K562 (cell line): ENCODE data around the gene RMND5B. TPM values are rescaled to one million over a fixed set of nuclear protein-coding genes. Genes with fewer than 3 reads are reported as not detected.

ENCODE experiments used
- ATAC-seq: fragments of 200-7000 bp; cut with Tn5 transposase; 3 replicates; pipeline ENCODE4 v1.9.1; 2020; ENCODE audit warnings: moderate library complexity
- BruUV-seq: library from RNA; stranded (reverse); fragments of 400-500 nt; replicated peaks from 2 replicates; lab custom pipeline; 2021; lab: Mats Ljungman, UMichigan
- CTCF ChIA-PET: fragments of 300-600 bp; formaldehyde crosslinking; extraction: SDS; loops from one replicate; lab custom pipeline; 2021; ENCODE audit warnings: low intra/inter-chr PET ratio; lab: Yijun Ruan, JAX
- POLR2A ChIA-PET: fragments of 300-600, 350-650 bp; sonication (Branson Sonifier 250); formaldehyde crosslinking; extraction: SDS; loops from one replicate; lab custom pipeline; 2021; ENCODE audit warnings: antibody characterized with exemption, inconsistent platforms; lab: Yijun Ruan, JAX
- DNase-seq, 4 experiments: peaks; one replicate each; pipeline versions ENCODE4 v3.0.0 to v3.0.0-alpha.2; 2011 to 2018; ENCODE audit warnings: low spot score in 3 of 4, mixed read lengths in 3 of 4; ENCODE audit errors: extremely low read depth in 1 of 4
- FAIRE-seq: peaks from 2 replicates; lab custom pipeline; 2011; peaks lifted over from hg19 to GRCh38; lab: Jason Lieb, UNC
- H2AFZ ChIP-seq: 2 replicates; pipeline ENCODE4 v1.6.0; 2011; ENCODE audit warnings: low read depth, low read length, control low read depth, inconsistent platforms
- H3K27ac ChIP-seq: fragments of 200-600 bp; 3 replicates; pipeline ENCODE4 v1.8.0; 2011; ENCODE audit warnings: low read depth, mild to moderate bottlenecking, control low read depth, inconsistent platforms, low read length, moderate library complexity, mixed read lengths; ENCODE audit errors: extremely low read depth
- H3K27me3 ChIP-seq, 2 experiments: fragments of 300-600 bp in 1 of 2; 2 replicates in 1 of 2; 3 replicates in 1 of 2; pipeline versions ENCODE4 v1.6.0 to v1.8.0; 2011; ENCODE audit warnings: inconsistent platforms in 2 of 2, low read length in 2 of 2, mild to moderate bottlenecking in 1 of 2, mixed read lengths in 1 of 2, moderate library complexity in 1 of 2; ENCODE audit not compliant: control insufficient read depth in 2 of 2, insufficient read depth in 2 of 2
- H3K36me3 ChIP-seq: fragments of 300-600 bp; 3 replicates; pipeline ENCODE4 v1.8.0; 2011; ENCODE audit warnings: mild to moderate bottlenecking, low read length, inconsistent platforms; ENCODE audit not compliant: control insufficient read depth, insufficient read depth
- H3K4me1 ChIP-seq, 2 experiments: fragments of 200-600 bp in 1 of 2; replicated peaks in 1 of 2; 2 replicates in 1 of 2; 3 replicates in 1 of 2; pipeline versions ENCODE4 v1.5.1 to v1.8.0; 2011; ENCODE audit warnings: inconsistent platforms in 2 of 2, low read length in 2 of 2, mild to moderate bottlenecking in 1 of 2, mixed read lengths in 1 of 2, moderate library complexity in 1 of 2; ENCODE audit not compliant: control insufficient read depth in 2 of 2, insufficient read depth in 2 of 2
- H3K4me2 ChIP-seq: 2 replicates; pipeline ENCODE4 v1.6.1; 2011; ENCODE audit warnings: low read length, control low read depth, inconsistent platforms, mixed read lengths; ENCODE audit not compliant: insufficient read depth
- H3K4me3 ChIP-seq: fragments of 200-600 bp; sonication (generic), shearing (Covaris generic); 2 replicates; pipeline ENCODE4 v1.5.1; 2016; ENCODE audit warnings: control low read depth, inconsistent platforms
- H3K79me2 ChIP-seq: fragments of 200-600 bp; 3 replicates; pipeline ENCODE4 v1.8.0; 2011; ENCODE audit warnings: low read length, inconsistent platforms; ENCODE audit not compliant: control insufficient read depth, insufficient read depth
- H3K9ac ChIP-seq, 2 experiments: 2 replicates each; pipeline versions ENCODE4 v1.6.0 to v1.6.1; 2011; ENCODE audit warnings: low read depth in 2 of 2, low read length in 2 of 2, control low read depth in 1 of 2, inconsistent platforms in 1 of 2, mild to moderate bottlenecking in 1 of 2, mixed read lengths in 1 of 2; ENCODE audit not compliant: insufficient read depth in 1 of 2
- H3K9me1 ChIP-seq: one replicate; pipeline ENCODE4 v1.6.0; 2011; ENCODE audit warnings: inconsistent platforms, mild to moderate bottlenecking, low read length, moderate library complexity; ENCODE audit not compliant: control insufficient read depth, insufficient read depth
- H3K9me3 ChIP-seq: replicated peaks from 2 replicates; pipeline ENCODE4 v1.5.1; 2011; ENCODE audit warnings: low read depth, low read length, inconsistent platforms; ENCODE audit not compliant: control insufficient read depth, insufficient read depth
- H4K20me1 ChIP-seq: replicated peaks from 2 replicates; pipeline ENCODE4 v1.6.1; 2011; ENCODE audit warnings: low read length, inconsistent platforms, mixed read lengths; ENCODE audit not compliant: control insufficient read depth, insufficient read depth
- AFF1 ChIP-seq, 2 experiments: fragments of 450-650 bp; IDR thresholded peaks; 2 replicates each; pipeline ENCODE4 v1.6.1; 2018; ENCODE audit warnings: mild to moderate bottlenecking in 2 of 2, low read depth in 1 of 2; ENCODE audit not compliant: partially characterized antibody in 2 of 2
- ARID4B ChIP-seq: sonication (generic); formaldehyde crosslinking; IDR thresholded peaks from 2 replicates; pipeline ENCODE4 v1.8.0; 2022; ENCODE audit warnings: mild to moderate bottlenecking, missing genetic modification reagents
- BDP1 ChIP-seq: IDR thresholded peaks from 3 replicates; pipeline ENCODE4 v1.6.1; 2011; ENCODE audit not compliant: insufficient read length, insufficient read depth
- BMI1 ChIP-seq: fragments of 150-350 bp; IDR thresholded peaks from 2 replicates; pipeline ENCODE4 v1.6.1; 2014; ENCODE audit warnings: low read length
- MAFK ChIP-seq: IDR thresholded peaks from 2 replicates; pipeline ENCODE4 v1.6.1; 2011; ENCODE audit warnings: low read length, improper control_type of control experiment
- RBFOX2 ChIP-seq: fragments of 200-400 bp; formaldehyde crosslinking; IDR thresholded peaks from 2 replicates; pipeline ENCODE4 v1.6.1; 2017; ENCODE audit warnings: low read depth, mild to moderate bottlenecking, low read length, moderate library complexity
- SMAD1 ChIP-seq: fragments of 150-350 bp; IDR thresholded peaks from 2 replicates; pipeline ENCODE4 v1.6.1; 2014; ENCODE audit warnings: low read length, low read depth; ENCODE audit not compliant: partially characterized antibody
- SOX6 ChIP-seq: fragments of 450-650 bp; IDR thresholded peaks from 2 replicates; pipeline ENCODE4 v1.6.1; 2014; ENCODE audit warnings: mild to moderate bottlenecking
- TBP ChIP-seq: optimal IDR thresholded peaks from 2 replicates; pipeline ENCODE3; 2011; ENCODE audit warnings: low read depth, low read length, improper control_type of control experiment
- ZBTB8A ChIP-seq: fragments of 450-650 bp; IDR thresholded peaks from 2 replicates; pipeline ENCODE4 v1.6.1; 2018; ENCODE audit warnings: mild to moderate bottlenecking, moderate library complexity; ENCODE audit not compliant: partially characterized antibody
- ZNF165 ChIP-seq: fragments of 250-450 bp; sonication (Bioruptor Pico); IDR thresholded peaks from 2 replicates; pipeline ENCODE4 v1.4.0; 2020; ENCODE audit warnings: borderline replicate concordance
- ZNF316 ChIP-seq: fragments of 450-650 bp; IDR thresholded peaks from 2 replicates; pipeline ENCODE4 v1.6.1; 2016
- ZNF347 ChIP-seq: fragments of 450-650 bp; formaldehyde crosslinking; IDR thresholded peaks from 2 replicates; pipeline ENCODE4 v1.4.0; 2020; ENCODE audit warnings: low read depth, mild to moderate bottlenecking, moderate library complexity
- ZNF75A ChIP-seq: fragments of 450-650 bp; formaldehyde crosslinking; IDR thresholded peaks from 2 replicates; pipeline ENCODE4 v1.4.0; 2020; ENCODE audit warnings: mild to moderate bottlenecking
- WGBS: fragments of 100-300 bp; shearing (Covaris generic); methylation state at CpG from one replicate; pipeline ENCODE4 v1.1.6; 2016; ENCODE audit warnings: low coverage, mixed read lengths; ENCODE audit not compliant: insufficient coverage; ENCODE audit errors: missing lambda C conversion rate; 5-methylcytosine and 5-hydroxymethylcytosine counted together
- in situ Hi-C: fragments of 300-500 bp; cut with MboI; formaldehyde crosslinking; loops from 4 replicates; pipeline ENCODE4 v1.15.0; 2018; ENCODE audit warnings: inconsistent platforms, mixed read lengths
- intact Hi-C: fragments of 100-400 bp; cut with micrococcal nuclease; formaldehyde crosslinking; loops from 2 replicates; pipeline ENCODE4 v1.14.2; 2022
- polyA plus RNA-seq, 8 experiments: library from polyadenylated mRNA; depleted of rRNA in 4 of 8; stranded (reverse) in 5 of 8; unstranded in 3 of 8; fragments of >200 nt; fragmentation: Nextera tagmentation in 2 of 8; fragmentation: Illumina TruSeq in 1 of 8; extraction: Ambion mirVana in 2 of 8; extraction: Trizol in 1 of 8; gene quantifications; 2 replicates each; pipeline versions ENCODE4 v1.2.1 to v1.2.3, GENCODE V29; 2011 to 2014; ENCODE audit warnings: inconsistent platforms in 1 of 8, missing spikeins in 1 of 8
- total RNA-seq, 7 experiments: library from RNA; depleted of rRNA in 6 of 7; stranded (reverse); fragments of >200 nt in 6 of 7; fragmentation: Illumina TruSeq in 2 of 7; extraction: Trizol in 2 of 7; gene quantifications; 2 replicates each; pipeline versions ENCODE4 v1.2.1 to v1.2.3, GENCODE V29; 2011 to 2021; ENCODE audit warnings: low replicate concordance in 1 of 7

RMND5B gene
- total and polyA plus RNA-seq, 9 of the 15 experiments (the other 6 are each of a cell fraction or from before 2014, with no cell fraction given) = 2.6 to 57.0 (median 28.3) TPM

GRCh38 chr5:178160176-178160575 lies 29.4 kb downstream of the RMND5B start (continued):
- TF ChIP-seq ARID4B (no peak), SMAD1 (no peak)

GRCh38 chr5:178162481-178162880 lies 31.7 kb downstream of the RMND5B start:
- 24% methylated on average over 9 of the region's 9 CpGs for WGBS
- peaks cover 3 to 18% of the 10 kb centered on the region in 2 experiments; a peak in 2 of 5 replicates for H3K27me3 ChIP-seq
- no peaks in the 10 kb centered on the region for H3K79me2 ChIP-seq
- H3K4me1 ChIP-seq = peaks cover 3 to 15% of the 10 kb centered on the region in 2 experiments; a peak in 3 of 5 replicates
- no peak overlapping the region for H3K4me3 ChIP-seq
- intact Hi-C loops (loop anchor here (10.0 kb wide), 1 partner anchor 168 kb away; the partner anchor contains the start of gene PROP1), in situ Hi-C loops (no loop called here)
- no peaks in the 10 kb centered on the region for H3K9me1 ChIP-seq
- no peaks in the 10 kb centered on the region for H4K20me1 ChIP-seq
- no peak for ATAC-seq
- no peak overlapping the region for H3K9ac ChIP-seq
- no peak overlapping the region for H3K4me2 ChIP-seq
- no peak overlapping the region for H2AFZ ChIP-seq
- ChIA-PET POLR2A (interaction anchor here (0.6 to 2.2 kb wide), 7 partner anchors 9 to 88 kb away, joined by 3 to 10 read pairs (median 5); partner anchors contain the start of gene NHP2), CTCF (interaction anchor here (5.9 kb wide), 1 partner anchor 86 kb away, joined by 108 read pairs; no protein-coding TSS in a partner anchor)
- no peak for FAIRE-seq
- DNase-seq = peak in 1 of 4 experiments; percentile 2
- BruUV-seq = no TSS peak
- no peak overlapping the region for H3K27ac ChIP-seq
- no peaks in the 10 kb centered on the region for H3K36me3 ChIP-seq
- H3K9me3 ChIP-seq = no peaks in the 10 kb centered on the region
- TF ChIP-seq BMI1 = no peak
- no peak for TF ChIP-seq ZNF347
- TF ChIP-seq ZNF75A = no peak
- TF ChIP-seq SMAD1 = no peak
- no peak for TF ChIP-seq BDP1
- TF ChIP-seq RBFOX2 = no peak
- no peak for TF ChIP-seq MAFK
- TF ChIP-seq ZBTB8A = no peak
- TF ChIP-seq TBP = no peak
- TF ChIP-seq ZNF316 = no peak
- TF ChIP-seq ZNF165 (CRISPR knock-in tag) = no peak
- no peak for TF ChIP-seq AFF1 (IDR thresholded peaks at IDR 0.05; ENCODE audit: low read depth in 1 of 2, partially characterized antibody in 2 of 2)
- TF ChIP-seq SOX6 = no peak
